GM18519 (cell line): ENCODE data around the gene ACSBG1.
A peak's percentile ranks its signal among the peaks of the same experiment; 100 is the strongest.
"Not testable (repeated sequence)": the region's sequence is repeated elsewhere in the genome, so short reads cannot be mapped to it uniquely, and the experiment has no call there.

Experiments used
- ATAC-seq: cut with Tn5 transposase; IDR thresholded peaks from one replicate; pipeline ENCODE4 v1.9.1; 2021; ENCODE audit warnings: mild to moderate bottlenecking, moderate library complexity; ENCODE audit not compliant: unreplicated experiment, low FRiP score

ACSBG1 gene

DNA sequence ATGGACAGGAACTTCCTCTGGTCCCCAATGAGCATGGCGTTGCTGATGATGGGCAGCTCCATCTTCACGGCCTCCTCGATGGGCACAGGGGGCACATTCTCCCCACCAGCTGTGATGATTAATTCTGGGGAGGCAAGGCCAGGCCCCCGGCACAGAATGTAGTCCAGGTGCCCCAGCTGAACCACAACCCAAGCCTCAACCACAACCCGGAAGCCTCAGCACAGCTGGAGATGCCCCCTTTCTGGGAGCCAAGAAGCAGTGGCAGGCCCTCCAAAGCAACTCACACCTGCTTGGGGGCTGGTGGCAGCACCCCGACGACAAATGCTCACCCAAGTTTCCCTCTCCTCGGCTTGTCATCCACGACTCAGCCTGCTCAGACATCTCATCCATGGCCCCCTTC, 60.0 kb downstream of the ACSBG1 start:
- no peak for ATAC-seq

DNA sequence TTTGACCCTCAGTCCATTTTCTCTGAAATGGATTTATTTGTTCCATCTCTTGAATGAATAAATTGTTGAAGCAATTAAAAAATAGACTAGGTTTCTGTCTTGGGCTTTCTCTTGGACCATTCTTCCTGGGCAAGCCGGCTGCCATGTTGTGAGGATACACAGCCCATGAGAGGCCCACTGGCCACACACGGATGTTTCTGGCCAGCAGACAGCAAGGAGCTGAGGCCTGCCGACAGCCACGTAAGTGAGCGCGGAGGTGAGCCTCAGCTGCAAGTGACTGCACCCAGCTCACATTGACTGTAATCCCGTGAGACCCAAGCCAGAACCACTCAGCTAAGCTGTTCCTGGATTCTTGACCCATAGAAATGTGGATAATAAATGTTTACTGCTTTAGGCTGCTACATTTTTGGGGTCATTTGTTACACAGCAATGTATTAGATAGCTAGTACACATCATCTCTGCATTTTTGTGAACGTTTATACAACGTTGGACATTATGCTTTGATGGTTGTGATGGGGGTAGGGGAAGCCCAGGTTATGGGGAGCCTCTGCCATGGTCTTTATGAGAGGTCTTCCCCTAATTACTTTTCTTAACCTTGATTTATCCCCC, 62.4 kb downstream of the ACSBG1 start:
- ATAC-seq, result no peak

DNA sequence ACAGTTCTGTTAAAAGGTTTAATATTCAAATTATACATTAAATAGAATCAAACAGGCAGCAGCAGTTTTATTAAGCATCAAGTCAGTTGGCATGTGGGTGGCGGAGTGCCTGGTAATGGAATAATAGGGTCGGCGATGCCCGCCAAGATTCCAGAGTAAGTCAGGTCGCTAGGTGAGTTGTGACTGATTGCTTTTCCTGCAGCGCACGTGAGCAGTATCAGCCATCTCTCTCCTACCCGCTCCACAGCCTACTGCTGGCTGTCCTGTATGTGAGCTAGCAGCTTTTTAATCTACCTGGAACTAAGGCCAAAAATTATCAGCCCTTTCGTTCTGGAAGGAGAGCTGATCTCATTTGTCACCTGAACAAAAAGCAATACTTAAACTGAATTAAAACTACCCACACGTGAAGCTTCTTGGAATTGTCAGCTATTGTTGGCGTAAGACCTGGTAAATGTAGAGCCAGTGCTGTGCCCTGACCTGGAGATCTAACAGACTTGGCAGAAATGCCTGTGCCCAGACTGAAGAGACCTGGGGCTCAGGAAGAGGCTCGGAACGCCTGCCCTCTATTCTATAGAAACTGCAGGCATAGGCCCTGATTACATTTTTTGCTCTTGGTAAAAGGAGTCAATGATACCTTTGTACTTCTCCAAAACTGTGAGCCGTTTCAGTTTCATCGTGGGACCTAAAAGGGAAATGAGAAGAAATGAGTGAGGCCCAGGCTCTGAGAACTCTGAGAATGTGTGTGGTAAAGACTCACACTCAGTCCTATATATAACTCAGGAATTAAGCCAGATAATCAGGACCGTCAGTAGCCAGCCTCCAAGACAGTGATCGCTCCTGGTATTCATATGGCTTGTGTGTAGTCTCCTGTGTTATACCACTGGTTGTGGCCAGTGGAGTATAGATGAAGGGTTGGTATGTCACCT, 63.3 kb downstream of the ACSBG1 start:
- ATAC-seq, result no peak

DNA sequence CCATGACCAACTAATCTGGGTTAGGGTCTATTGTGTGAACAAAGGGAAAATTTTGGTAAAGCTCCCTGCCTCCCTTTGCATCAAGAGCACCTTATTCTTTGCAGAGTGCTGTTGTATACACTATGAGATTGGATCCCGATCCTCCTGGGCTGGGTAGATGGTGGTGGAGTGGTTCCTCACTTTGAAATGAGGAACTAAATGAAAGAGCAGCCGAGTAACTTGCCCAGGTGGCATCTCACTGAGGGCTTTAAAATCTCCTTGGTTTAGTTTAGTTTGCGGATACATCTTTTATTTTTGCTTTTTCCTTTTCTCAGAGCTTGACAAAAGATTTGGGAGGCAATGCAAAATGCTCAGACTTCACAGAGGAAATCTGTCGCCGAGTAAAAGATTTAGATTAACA, 65.8 kb downstream of the ACSBG1 start:
- no peak for ATAC-seq

DNA sequence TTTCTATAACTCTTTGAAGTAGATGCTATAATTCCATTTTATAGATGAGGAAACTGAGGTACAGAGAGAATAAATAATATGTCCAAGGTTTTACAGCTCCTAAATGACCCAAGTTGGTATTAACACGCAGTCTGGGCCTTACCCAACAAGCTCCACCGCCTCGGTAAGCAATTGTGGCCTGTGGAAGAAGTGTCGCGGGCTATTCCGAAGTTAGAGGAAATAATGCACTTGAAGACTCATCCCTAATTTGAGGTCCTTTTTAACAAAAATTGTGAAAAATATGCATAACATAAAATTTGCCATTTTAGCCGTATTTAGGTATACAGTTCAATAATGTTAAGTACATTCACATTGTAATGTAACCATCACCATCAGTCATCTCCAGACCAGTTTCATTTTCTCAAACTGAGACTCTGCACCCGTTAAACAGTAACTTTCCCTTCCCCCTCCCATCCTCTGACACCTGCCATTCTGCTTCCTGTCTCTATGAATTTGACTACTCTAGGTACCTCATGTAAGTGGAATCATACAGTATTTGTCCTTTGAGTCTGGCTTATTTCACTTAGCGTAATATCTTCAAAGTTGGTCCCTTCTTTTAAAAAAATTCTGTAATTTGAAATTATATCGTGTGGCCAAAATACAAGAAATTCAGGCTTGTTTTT, 67.0 kb downstream of the ACSBG1 start:
- ATAC-seq, result no peak

DNA sequence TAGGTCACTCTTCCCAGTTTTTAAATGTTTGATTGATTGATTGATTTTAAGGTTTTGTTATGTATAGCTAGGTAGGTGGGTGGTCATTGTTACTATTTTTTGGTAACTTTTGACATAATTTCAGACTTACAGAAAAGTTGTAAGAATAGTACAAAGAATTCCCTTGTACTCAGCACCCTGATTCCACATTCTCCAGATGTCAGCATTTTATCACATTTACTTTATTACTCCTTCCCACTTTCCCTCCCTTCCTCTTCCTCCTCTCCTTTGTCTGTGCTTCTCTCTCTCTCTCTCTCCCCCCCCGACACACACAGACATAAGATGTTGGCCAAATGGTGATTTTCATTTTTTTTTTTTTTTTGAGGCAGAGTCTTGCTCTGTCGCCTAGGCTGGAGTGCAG, 70.4 kb downstream of the ACSBG1 start:
- ATAC-seq, result no peak

DNA sequence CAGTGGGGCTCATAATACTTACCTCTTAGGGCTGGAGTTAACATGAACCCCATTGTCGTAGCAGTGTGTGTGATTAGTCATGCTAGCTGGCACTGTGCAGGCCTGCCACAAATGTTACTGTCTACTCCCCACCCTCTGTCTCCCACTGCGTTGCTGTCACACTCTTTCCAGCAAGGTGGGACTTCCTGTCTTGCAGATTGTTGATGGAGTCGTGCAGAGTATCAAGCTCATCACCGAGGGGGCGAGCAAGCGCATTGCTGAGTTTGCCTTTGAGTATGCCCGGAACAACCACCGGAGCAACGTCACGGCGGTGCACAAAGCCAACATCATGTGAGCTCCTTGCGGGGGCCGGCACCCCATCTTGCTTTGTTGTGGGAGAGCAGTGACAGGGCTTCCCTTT, 72.3 kb downstream of the ACSBG1 start:
- no peak for ATAC-seq

DNA sequence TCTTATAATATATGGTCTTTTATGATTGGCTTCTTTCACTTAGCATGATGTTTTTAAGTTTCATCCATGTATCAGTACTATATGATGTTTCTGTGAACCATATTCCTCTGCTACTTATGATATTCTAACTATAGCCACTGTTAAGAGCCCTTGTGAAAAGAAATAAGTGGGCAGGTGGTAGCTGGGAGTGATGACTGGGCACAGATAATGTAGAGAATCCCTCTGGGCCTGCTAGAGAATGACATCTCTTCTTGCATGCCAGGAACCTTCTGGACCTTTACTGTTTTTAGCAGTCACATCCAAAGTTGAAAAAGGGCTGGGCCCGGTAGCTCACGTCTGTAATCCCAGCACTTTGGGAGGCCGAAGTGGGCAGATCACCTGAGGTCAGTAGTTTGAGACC, 75.0 kb downstream of the ACSBG1 start:
- ATAC-seq, result no peak

DNA sequence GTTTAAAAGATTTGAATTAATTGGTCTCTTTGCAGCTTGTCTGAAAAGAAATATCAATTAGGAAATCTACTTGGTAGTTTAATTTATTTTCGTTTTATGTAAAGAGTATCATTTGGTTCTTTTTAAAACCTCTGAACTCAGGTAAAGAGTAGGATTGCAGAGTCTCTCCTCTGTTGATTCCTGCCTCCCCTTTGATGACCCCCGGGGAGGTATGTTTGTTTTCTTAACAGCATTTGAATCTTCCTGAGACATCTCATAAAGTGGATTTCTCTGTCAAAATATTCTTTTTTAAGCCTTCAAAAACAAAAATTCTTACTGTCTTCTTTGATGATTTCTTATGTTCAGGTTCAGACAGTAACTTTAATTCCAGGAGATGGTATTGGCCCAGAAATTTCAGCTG, 77.2 kb downstream of the ACSBG1 start:
- no peak for ATAC-seq

DNA sequence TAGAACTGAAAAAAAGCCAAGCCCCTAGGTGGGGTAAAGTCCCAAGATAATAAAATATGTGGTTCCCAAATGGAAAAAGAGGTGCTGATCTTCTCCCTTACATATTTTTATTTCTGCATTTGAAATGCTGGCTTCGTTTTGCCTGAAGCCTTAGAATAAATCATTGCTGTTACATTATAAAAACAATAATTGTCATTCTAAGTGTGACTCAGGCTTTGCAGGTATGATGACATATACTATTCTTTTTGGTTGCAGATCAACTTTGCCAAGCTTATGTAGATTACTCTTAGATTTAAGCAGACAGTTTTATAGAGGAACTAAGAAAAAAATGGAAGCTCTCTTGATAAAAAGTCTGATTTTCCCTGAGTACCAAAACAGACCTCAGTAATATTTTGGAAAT, 77.7 kb downstream of the ACSBG1 start:
- no peak for ATAC-seq

DNA sequence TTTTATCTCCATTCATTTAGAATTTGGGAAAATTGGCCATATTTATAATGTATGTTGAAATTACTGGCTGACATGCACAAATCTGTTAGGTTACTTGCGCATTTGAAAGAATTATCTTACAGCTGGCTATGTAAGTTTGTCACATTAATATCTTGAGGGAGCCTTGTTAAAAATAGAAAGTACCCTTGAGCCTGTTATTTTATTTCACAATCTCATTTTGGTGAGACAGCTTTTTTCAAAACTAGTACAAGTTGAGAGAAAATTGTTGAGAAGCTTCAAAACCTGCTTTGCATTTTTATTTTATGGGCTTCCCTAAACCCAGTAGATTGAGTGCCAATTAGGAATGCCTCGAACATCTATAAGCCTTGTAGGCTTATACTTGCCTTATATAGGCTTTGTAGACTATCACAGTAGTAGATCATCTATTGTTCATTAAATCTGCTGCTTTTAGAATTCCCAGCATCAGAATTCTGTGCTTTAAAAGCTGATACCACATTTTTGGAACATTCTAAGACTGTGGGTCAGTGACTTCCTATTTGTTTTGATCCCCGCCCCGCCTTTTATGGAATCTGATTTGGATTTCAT, 78.9 kb downstream of the ACSBG1 start:
- no peak for ATAC-seq

DNA sequence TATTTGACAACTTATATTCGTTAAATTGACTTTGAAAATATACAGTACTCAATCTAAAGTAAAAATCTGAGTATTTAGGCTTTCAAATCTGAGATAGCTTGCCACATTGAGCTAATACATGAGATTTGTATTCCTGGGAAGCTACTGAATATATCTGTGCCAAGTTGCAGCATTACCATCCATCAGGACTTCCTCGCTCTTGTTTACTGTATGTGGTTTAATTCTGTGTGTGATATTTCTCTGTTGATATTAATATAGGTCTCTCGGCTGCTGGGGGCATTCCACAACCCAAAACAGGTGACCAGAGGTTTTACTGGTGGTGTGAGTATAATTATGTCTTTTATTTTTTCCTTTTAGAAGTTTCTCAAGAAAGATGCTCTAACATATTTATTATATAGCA, 79.4 kb downstream of the ACSBG1 start:
- ATAC-seq, result no peak

DNA sequence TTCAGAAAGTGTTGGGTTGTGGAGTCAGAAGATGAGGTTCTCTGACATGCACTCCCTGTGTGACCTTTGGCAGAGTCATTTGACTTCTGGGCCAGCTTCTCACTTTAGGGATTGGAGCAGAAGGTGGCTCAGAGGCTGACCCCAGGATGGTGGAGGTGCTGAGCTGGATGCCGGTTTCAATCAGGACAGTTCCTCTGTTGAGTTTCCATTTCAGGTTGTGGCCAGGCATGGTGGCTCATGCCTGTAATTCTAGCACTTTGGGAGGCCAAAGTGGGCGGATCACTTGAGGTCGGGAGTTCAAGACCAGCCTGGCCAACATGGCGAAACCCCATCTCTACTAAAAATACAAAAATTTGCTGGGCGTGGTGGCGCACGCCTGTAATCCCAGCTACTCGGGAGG, 83.3 kb downstream of the ACSBG1 start:
- not testable (repeated sequence) for ATAC-seq

DNA sequence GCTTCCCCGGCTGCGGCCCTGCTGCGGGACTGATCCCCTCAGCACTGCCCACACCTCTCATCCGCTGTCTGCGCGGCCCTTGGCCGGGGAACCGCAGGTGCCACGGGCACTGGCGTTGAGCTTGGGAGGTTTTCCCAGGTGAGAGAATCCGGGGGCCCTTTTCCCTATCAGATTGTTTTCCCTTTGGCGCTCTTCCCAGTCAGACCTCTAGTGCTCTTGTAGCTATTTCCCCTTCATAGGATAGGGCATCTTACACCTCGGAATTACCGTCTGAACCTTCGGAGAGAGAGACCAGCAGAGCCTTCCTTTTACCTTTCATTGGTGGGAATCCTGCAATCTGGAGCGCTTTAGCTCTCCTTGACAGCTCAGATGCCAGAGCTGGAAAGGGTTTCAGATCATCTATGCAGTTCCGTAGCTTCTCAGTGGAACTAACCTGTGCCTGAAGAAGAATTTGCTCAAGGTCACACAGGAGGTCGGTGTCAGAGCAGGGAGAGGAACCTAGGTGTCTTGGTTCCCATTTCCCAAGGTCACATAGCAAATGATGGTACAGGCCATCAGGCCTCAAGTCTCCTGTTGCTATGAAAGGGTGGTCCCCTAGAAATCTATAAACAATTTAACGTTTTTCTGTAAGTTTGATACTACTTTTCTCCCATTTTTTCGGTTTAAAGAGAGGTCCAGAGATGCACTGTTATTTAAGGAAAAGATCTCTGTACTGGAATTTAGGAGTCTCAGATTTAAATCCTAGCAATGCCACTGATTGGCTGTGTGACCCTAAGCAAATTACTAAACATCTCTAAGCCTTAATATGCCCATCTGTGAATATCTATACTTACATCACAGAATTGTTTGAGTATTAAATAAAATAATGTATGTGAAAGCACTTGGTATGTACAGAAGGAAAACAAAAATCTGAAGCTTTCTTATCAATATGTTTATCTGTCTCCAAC, 84.3 kb downstream of the ACSBG1 start:
- ATAC-seq, result peak; percentile 15

DNA sequence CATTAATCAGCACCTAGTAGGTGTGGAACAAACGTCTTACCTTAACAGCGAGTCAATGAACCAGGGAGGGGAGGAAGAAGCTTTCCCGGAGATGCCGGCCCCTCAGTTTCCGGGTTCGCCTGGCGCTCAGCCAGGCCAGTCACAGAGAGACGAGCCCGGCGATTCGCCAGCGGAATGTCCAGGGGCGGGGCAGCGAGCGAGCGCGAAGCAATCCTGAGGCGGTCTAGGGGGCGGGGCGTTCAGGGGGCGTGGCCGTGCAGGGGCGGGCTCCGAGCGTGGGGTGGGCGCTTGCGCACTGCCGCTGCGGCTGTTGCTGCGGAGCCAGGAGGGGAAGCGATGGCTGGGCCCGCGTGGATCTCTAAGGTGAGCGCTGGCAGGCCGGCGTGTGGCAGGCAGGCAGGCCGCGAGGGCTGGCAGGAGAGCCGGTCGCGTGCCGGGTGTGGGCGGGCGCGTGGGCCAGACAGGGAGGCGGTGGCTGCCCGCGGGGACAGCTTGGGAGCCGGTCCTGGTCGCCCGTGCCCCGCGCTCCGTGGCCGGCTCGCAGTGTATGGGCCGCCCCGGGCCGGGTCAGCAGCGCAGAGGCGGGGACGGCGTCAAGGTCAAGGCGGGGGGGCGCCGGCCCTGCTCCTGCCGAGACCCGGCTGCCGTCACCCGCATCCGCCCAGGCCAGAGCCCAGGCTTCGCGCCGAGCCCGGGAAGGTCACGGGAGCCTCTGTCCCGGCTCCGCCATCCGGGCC, 85.1 kb downstream of the ACSBG1 start, which contains the start of gene IDH3A:
Gene IDH3A (plus strand): TSS at position 295 of the 737 bp plus-strand sequence. CDS start 42 bp downstream, at position 337.
- ATAC-seq, result peak; percentile 57

DNA sequence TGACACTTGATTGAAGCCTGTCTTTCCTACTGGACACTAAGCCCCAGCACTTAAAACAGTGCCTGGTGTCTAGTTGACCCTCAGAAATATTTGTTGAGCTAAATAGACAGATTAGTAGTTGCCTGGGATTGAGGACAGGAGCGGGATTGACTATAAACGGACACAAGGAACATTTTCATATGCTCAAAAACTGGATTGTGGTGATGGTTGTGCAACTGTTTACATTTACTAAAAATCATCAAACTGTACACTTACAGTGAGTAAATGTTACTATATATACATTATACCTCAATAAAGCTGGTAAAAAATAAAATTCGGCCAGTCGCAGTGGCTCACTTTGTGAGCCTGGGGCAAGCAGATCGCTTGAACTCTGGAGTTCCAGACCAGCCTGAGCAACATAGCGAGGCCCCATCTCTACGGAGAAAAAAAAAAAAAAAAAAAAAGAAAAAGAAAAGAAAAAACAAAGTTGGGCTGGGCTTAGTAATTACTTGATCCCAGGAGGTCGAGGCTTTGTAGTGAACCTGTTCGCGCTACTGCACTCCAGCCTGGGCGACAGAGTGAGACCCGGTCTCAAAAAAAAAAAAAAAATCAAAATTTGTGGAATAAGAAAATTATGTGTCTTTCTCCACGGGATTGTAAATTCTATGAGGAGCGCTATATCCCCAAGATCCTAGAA, 85.8 kb downstream of the ACSBG1 start:
- peak; percentile 1 for ATAC-seq

DNA sequence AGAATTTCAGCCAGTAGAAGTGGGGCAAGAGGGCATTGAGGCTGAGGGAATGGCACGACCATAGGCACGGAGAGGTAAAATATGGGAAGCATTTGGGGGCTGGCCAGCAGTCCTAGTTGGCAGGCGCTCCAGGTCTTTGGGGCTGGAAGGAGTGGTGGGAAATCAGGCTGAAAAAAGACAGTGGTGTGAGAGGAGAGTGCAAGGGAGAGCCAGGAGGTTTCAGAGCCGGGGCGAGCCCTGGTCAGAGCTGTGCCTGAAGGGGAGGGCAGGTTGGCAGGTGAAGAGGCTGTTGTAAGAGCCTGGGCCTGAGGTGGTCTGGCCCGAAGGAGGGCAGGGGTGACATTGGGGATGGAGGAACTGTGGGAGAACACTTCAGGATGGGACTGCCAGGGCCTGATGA, 86.8 kb downstream of the ACSBG1 start:
- ATAC-seq, result no peak

DNA sequence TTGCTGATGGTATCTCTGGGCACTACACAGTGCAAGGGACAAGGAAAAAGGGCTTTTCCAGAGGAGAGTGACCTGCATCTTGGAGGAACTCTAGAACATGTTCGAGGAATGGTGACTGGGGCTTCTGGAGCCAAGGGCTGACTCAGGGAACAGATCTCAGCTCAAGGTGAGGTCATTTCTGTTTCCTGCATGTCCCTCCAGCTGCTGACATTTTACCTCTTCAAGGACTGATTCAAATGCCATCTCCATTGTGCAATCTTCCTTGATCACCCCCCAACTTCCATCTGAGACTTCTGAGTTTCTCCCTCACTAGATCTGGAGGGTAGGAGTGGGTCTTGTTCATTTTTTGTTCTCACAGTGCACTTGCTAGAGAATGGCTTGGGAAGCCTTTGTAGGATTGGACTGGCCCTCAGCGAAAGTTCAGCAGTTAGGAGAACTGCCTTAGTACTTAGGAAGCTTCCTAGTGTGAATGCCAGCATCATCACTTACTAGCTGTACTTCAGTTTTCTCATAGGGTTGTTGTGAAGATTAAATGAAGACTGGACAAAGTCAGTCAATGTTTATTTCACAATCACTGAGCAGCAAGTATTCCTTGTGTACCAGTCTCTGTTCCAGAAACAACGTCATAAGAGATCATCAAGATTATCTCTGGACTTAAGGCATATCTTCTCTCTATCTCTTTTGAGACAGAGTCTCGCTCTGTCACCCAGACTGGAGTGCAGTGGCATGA, 87.8 kb downstream of the ACSBG1 start:
- ATAC-seq, result no peak
